HG02938 (cell line): ENCODE measurements around the gene ZDHHC18.
"Not testable (repeated sequence)": the region's sequence is repeated elsewhere in the genome, so short reads cannot be mapped to it uniquely, and the experiment has no call there.

ENCODE experiments used
- ATAC-seq: cut with Tn5 transposase; IDR thresholded peaks from one replicate; pipeline ENCODE4 v1.9.1; 2021; ENCODE audit warnings: mild to moderate bottlenecking, moderate library complexity; ENCODE audit not compliant: unreplicated experiment

The ZDHHC18 gene

GRCh38 chr1:26790551-26790953 is 35.9 kb upstream of the ZDHHC18 start:
- no peak for ATAC-seq

- ATAC-seq, result no peak
Observed at GRCh38 chr1:26791148-26791547, 35.3 kb upstream of the ZDHHC18 start.

- no peak for ATAC-seq
Observed at GRCh38 chr1:26791626-26792025, 34.9 kb upstream of the ZDHHC18 start.

DNA sequence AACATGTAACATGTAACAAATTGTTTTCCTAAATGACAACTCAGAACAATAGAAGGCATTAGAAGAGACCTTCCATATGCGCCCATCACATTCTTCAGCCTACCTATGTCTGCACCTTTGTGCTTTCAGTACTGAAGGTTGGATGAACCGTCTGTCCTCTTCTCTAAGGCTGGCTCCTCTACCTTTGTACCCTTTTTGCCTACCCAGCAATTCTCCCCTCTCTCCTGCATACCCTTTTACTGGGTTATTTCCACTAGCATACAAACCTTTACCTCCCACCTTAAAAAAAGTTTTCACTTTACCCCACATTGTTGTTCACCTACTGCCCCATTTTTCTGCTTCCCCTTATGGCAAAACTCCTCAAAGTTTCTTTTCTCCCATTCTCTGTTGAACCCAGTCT is 33.6 kb upstream of the ZDHHC18 start:
- no peak for ATAC-seq

DNA sequence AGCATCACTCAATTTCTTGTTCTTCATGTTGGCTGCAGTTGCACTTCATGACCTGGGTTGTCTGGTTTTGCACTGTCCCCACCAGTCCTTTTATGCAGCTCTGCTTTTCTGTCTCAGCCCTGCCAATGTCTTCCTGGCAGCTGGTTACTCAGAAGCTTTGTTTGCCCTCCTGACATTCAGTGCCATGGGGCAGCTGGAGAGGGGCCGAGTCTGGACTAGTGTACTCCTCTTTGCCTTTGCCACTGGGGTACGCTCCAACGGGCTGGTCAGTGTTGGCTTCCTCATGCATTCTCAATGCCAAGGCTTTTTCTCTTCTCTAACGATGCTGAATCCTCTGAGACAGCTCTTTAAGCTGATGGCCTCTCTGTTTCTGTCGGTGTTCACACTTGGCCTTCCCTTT is 32.1 kb upstream of the ZDHHC18 start:
- ATAC-seq, result no peak

DNA sequence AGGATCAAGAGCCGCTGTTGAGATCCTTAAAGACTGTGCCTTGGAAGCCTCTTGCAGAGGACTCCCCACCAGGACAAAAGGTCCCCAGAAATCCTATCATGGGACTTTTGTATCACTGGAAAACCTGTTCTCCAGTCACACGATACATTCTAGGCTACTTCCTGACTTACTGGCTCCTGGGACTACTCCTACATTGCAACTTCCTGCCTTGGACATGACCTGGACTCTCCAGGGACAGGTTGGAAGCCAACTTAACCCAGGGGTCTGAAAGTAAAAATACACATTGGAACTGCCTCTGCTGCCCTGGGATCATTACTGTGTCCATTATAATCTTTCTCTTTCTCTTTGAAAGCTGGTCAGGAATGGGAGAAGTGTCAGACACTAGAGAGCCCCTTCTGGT is 28.9 kb upstream of the ZDHHC18 start:
- ATAC-seq, result no peak

- ATAC-seq, result no peak
Observed at GRCh38 chr1:26799479-26800142, 26.9 kb upstream of the ZDHHC18 start.

GRCh38 chr1:26803932-26804331 is 22.6 kb upstream of the ZDHHC18 start:
- not testable (repeated sequence) for ATAC-seq

DNA sequence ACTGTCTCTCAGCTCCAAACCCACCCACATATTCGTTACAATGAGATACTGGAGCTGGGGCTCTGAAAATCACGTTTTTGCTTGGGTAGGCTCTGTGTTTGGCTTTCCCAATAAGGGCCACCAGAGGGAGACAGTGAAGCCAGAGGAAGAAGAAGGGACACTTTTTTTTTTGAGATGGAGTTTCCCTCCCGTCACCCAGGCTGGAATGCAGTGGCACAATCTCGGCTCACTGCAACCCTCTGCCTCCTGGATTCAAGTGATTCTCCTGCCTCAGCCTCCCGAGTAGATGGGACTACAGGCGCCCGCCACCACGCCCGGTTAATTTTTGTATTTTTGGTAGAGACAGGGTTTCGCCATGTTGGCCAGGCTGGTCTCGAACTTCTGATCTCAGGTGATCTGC is 16.4 kb upstream of the ZDHHC18 start:
- ATAC-seq, result not testable (repeated sequence)

GRCh38 chr1:26811057-26811456 is 15.4 kb upstream of the ZDHHC18 start:
- ATAC-seq, result no peak

DNA sequence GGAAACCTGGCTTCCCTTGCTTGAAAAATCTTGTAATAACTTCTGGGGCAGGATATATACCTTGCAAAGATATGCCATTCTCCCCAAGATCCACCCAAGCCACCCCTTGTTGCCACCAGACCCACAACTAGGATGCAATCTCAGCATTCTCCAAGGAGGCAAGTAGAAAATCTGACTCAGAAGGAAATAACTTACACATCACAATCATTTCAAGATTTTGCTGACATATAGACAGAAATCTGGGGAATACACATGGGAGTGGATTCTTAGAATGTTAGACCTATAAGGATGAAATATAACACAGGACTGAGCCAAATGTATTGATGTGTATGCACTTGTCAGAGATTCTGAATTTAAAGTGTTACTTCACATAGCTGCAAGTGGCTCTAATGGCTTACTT is 14.8 kb upstream of the ZDHHC18 start:
- ATAC-seq, result no peak

GRCh38 chr1:26814377-26814776 is 12.1 kb upstream of the ZDHHC18 start:
- no peak for ATAC-seq

DNA sequence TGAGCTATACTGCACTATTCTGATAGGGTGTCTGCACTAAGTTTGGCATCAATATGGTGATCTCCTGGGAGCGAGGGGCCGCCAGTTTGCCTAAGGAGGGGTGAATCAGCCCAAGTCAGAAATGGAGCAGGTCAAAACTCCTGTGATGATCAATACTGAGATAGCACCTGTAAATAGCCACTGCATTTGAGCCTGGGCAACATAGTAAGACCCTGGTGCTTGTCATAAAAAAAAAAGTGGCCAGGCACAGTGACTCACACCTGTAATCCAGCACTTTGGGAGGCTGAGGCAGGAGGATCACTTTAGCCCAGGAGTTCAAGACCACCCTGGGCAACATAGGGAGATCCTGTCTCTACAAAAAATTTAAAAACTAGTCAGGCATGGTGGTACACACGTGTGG is 11.6 kb upstream of the ZDHHC18 start:
- no peak for ATAC-seq

DNA sequence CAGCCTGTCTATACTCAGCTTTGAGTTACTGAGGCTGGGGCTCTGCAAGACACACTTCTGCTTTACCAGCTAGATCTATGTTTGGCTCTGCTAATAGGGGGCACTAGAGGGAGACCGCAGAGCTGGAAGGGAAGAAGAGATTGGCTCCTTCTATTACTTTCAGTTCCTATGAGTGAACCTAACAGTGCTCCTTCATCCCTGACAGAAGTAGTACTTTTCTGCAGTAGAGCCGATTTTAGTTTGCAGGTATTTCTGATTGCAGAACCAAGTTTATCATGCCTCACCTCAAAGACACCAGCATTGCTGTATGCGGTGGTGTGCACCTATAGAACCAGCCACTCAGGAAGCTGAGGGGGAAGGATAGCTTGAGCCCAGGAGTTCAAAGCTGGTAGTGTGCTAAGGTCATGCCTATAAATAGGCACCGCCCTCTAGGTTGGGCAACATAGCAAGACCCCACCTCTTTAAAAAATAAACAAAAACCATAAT is 5.7 kb upstream of the ZDHHC18 start:
- ATAC-seq, result peak; percentile 76

- no peak for ATAC-seq
Observed at GRCh38 chr1:26822737-26823395, 3.6 kb upstream of the ZDHHC18 start.

GRCh38 chr1:26824731-26825130 is 1.8 kb upstream of the ZDHHC18 start:
- ATAC-seq, result no peak

DNA sequence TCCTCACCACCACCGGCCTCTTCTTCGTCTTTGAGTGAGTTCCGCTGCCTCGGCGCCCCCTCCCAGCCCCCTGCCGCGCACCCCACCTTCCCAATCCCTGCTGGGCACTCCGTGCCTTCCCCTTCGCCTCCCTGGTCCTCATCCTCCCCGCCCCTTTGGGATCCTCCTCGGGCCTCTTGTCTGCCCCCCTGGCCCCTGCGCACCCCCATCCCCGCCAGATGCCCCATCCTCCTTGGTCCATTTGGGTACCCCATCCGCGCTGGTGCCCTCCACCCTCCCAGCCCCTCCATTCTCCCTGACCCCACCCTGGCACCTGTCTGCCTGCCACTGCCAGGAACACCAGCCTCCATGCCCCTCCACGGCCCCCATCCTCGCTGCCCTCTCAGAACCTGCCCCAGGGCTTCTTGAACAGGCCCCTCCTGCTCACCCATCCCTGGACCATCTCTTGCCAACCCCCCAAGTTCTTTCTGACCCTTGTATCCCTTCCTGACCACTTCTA is 667 bp downstream of the ZDHHC18 start:
- no peak for ATAC-seq

GRCh38 chr1:26827663-26828062 is 1.2 kb downstream of the ZDHHC18 start:
- no peak for ATAC-seq

GRCh38 chr1:26828411-26828991 is 2.0 kb downstream of the ZDHHC18 start:
- ATAC-seq, result no peak

GRCh38 chr1:26829184-26829911 is 2.9 kb downstream of the ZDHHC18 start:
- ATAC-seq, result no peak

DNA sequence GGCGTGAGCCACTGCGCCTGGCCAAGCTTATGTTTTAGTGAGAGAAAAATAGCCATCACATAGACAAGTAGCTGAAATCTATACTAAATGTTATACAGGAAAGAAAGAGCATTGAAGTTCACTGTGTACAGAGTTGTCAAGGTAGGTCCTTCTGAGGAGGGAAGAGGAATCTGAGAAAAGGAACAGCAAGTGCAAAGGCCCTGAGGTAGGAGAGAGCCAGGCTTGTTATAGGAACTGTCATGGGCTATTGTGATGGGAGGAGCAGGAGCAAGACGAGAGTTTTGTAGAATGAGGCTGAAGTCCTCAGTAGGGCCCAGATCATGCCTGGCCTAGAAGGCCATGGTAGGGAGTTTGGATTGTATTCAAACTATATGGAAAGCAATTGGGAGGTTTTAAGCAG is 4.6 kb downstream of the ZDHHC18 start:
- ATAC-seq, result no peak
